D721Med (cell line): ENCODE results near the gene IGF2BP3.

Source experiments
- DNase-seq: peaks from one replicate; pipeline ENCODE4 v3.0.0; 2011; ENCODE audit warnings: low spot score; ENCODE audit not compliant: insufficient read length
- FAIRE-seq: peaks from 2 replicates; lab custom pipeline; 2011; peaks lifted over from hg19 to GRCh38; lab: Jason Lieb, UNC
- CTCF ChIP-seq: IDR thresholded peaks from 2 replicates; pipeline ENCODE4 v1.5.1; 2012; ENCODE audit warnings: mild to moderate bottlenecking, control low read depth; ENCODE audit not compliant: insufficient read depth; ENCODE audit errors: missing control alignments

Gene IGF2BP3

GRCh38 chr7:23266918-23267317 lies 203.4 kb downstream of the IGF2BP3 start:
- DNase-seq (no peak), FAIRE-seq (no peak)
- TF ChIP-seq CTCF: no peak

- DNase-seq (no peak), FAIRE-seq (no peak)
- TF ChIP-seq CTCF: no peak
These were observed 205.3 kb downstream of the IGF2BP3 start for GRCh38 chr7:23264916-23265458.

GRCh38 chr7:23261843-23262452 lies 208.3 kb downstream of the IGF2BP3 start:
- peak; percentile 42 for DNase-seq
- peak; percentile 79 for TF ChIP-seq CTCF
- FAIRE-seq: no peak

GRCh38 chr7:23260371-23260770 lies 209.9 kb downstream of the IGF2BP3 start:
- TF ChIP-seq CTCF: no peak
- DNase-seq: no peak
- FAIRE-seq: no peak
